SK-N-SH (cell line): ENCODE data around the gene RAB6D.
"Not testable (repeated sequence)": the region's sequence is repeated elsewhere in the genome, so short reads cannot be mapped to it uniquely, and the experiment has no call there.

Experiments used
- CHD2 ChIP-seq: fragments of 150-350 bp; IDR thresholded peaks from 2 replicates; pipeline ENCODE4 v1.6.1; 2018; ENCODE audit warnings: low read length; ENCODE audit not compliant: partially characterized antibody
- EP300 ChIP-seq, 2 experiments: IDR thresholded peaks; 2 replicates each; pipeline versions ENCODE4 v1.4.0 to v1.6.1; 2012; ENCODE audit warnings: borderline replicate concordance in 1 of 2, low read depth in 1 of 2, low read length in 1 of 2
- POLR2AphosphoS5 ChIP-seq: IDR thresholded peaks from 2 replicates; pipeline ENCODE4 v1.6.1; 2012; ENCODE audit warnings: low read depth, low read length
- RAD21 ChIP-seq: IDR thresholded peaks from 2 replicates; pipeline ENCODE4 v1.6.1; 2012; ENCODE audit warnings: mild to moderate bottlenecking, low read length
- SIN3A ChIP-seq: IDR thresholded peaks from 2 replicates; pipeline ENCODE4 v1.6.1; 2012; ENCODE audit warnings: low read depth, mild to moderate bottlenecking, low read length, moderate library complexity, borderline replicate concordance
- TCF12 ChIP-seq: IDR thresholded peaks from 2 replicates; pipeline ENCODE4 v1.4.0; 2012
- TEAD4 ChIP-seq: IDR thresholded peaks from 2 replicates; pipeline ENCODE4 v1.4.0; 2012; ENCODE audit warnings: mild to moderate bottlenecking, borderline replicate concordance; ENCODE audit not compliant: insufficient read depth
- TF ChIP-seq, protein P1 (sequence below): fragments of 200-600 bp; sonication (generic); IDR thresholded peaks from 2 replicates; pipeline ENCODE4 v1.6.1; 2017; ENCODE audit warnings: antibody characterized with exemption, mild to moderate bottlenecking, moderate library complexity
- TF ChIP-seq, protein P2 (sequence below): IDR thresholded peaks from 2 replicates; pipeline ENCODE4 v1.4.0; 2012; ENCODE audit warnings: low read depth, borderline replicate concordance
- TF ChIP-seq, protein P3 (sequence below): IDR thresholded peaks from 2 replicates; pipeline ENCODE4; 2012
- TF ChIP-seq, protein P4 (sequence below): IDR thresholded peaks from 2 replicates; pipeline ENCODE4 v1.4.0; 2012; ENCODE audit warnings: low read depth

DNA sequence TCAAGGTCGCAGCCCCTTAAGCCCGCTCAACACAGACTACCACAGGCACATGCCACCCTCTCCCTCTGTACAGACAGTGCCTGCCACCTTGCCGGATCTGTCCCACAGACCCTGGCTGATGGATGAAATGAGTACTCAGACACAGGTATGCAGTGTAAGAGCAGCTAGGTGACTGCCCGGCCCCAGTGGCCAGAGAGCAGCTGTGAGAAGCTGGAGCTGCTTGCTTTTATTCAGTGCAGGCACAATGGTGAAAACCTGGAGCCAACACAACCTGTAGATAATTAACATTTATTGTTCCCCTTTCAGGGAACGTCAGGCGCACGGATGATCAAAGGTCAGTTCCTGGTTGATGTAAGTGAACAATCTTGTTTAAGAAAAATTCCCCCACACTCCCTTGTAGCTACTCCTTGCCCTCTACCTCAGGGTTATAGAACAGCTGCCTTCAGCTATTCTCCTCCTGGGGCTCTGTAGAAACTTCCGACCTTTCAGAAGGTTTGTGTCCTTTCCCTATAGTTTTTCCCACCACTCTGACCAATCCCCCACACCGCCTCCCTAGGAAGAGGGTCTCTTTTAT lies 4.6 kb upstream of the RAB6D start:
- TF ChIP-seq EP300 (IDR thresholded peaks at IDR 0.05; ENCODE audit: borderline replicate concordance in 1 of 2, low read depth in 1 of 2, low read length in 1 of 2); SIN3A; TCF12; TEAD4; POLR2AphosphoS5; CHD2; RAD21: not testable (repeated sequence)
- TF ChIP-seq, protein P1, sequence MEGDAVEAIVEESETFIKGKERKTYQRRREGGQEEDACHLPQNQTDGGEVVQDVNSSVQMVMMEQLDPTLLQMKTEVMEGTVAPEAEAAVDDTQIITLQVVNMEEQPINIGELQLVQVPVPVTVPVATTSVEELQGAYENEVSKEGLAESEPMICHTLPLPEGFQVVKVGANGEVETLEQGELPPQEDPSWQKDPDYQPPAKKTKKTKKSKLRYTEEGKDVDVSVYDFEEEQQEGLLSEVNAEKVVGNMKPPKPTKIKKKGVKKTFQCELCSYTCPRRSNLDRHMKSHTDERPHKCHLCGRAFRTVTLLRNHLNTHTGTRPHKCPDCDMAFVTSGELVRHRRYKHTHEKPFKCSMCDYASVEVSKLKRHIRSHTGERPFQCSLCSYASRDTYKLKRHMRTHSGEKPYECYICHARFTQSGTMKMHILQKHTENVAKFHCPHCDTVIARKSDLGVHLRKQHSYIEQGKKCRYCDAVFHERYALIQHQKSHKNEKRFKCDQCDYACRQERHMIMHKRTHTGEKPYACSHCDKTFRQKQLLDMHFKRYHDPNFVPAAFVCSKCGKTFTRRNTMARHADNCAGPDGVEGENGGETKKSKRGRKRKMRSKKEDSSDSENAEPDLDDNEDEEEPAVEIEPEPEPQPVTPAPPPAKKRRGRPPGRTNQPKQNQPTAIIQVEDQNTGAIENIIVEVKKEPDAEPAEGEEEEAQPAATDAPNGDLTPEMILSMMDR: not testable (repeated sequence)
- TF ChIP-seq, protein P2, sequence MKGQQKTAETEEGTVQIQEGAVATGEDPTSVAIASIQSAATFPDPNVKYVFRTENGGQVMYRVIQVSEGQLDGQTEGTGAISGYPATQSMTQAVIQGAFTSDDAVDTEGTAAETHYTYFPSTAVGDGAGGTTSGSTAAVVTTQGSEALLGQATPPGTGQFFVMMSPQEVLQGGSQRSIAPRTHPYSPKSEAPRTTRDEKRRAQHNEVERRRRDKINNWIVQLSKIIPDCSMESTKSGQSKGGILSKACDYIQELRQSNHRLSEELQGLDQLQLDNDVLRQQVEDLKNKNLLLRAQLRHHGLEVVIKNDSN: not testable (repeated sequence)
- TF ChIP-seq, protein P3, sequence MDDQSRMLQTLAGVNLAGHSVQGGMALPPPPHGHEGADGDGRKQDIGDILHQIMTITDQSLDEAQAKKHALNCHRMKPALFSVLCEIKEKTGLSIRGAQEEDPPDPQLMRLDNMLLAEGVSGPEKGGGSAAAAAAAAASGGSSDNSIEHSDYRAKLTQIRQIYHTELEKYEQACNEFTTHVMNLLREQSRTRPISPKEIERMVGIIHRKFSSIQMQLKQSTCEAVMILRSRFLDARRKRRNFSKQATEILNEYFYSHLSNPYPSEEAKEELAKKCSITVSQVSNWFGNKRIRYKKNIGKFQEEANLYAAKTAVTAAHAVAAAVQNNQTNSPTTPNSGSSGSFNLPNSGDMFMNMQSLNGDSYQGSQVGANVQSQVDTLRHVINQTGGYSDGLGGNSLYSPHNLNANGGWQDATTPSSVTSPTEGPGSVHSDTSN: not testable (repeated sequence)
- TF ChIP-seq, protein P4, sequence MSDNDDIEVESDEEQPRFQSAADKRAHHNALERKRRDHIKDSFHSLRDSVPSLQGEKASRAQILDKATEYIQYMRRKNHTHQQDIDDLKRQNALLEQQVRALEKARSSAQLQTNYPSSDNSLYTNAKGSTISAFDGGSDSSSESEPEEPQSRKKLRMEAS: not testable (repeated sequence)
